ENCODE results near the gene PRKACB.

GRCh38 chr1:84155517-84155916 is 11.4 kb downstream of the PRKACB start:
- TF ChIP-seq POLR2A (IDR thresholded peaks at IDR 0.05; ENCODE audit: low read length) (no peak), JUN (IDR thresholded peaks at IDR 0.05) (no peak), PBX3 (IDR thresholded peaks at IDR 0.05) (no peak), CEBPB (IDR thresholded peaks at IDR 0.05) (no peak), MYC (IDR thresholded peaks at IDR 0.05; ENCODE audit: borderline replicate concordance, low read length) (no peak), RNF2 (IDR thresholded peaks at IDR 0.05; ENCODE audit: borderline replicate concordance, low read depth) (no peak), SREBF2 (IDR thresholded peaks at IDR 0.05) (no peak), CTCF (IDR thresholded peaks at IDR 0.05) (no peak)

Data from A549 (cell line).